ENCODE results near the gene SUPT7L.

SUPT7L gene

DNA sequence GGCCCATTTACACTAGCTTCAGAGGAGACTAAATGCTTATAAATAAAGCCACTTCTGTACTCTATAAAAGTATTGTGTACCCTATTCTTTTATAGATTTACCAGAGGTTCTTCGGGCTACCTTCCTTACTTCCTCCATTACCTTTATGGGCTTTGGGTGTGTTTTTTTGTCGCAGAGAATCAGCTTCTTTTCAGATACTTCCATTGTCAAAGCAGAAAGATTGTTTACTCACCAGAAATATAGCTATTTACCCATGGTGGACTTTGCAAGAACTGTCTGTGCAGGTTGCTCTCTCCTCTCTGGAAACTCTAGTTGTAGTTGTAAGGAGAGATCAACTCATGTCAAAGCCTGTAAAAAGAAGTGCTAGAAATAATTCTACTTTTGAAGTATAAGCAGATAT is 49.4 kb downstream of the SUPT7L start:
- ChIA-PET POLR2A (no interaction called here), CTCF (no interaction called here)
- H3K4me3 ChIP-seq (ENCODE audit: low read depth, low read length) = no peak overlapping the region
- TF ChIP-seq, protein P1, sequence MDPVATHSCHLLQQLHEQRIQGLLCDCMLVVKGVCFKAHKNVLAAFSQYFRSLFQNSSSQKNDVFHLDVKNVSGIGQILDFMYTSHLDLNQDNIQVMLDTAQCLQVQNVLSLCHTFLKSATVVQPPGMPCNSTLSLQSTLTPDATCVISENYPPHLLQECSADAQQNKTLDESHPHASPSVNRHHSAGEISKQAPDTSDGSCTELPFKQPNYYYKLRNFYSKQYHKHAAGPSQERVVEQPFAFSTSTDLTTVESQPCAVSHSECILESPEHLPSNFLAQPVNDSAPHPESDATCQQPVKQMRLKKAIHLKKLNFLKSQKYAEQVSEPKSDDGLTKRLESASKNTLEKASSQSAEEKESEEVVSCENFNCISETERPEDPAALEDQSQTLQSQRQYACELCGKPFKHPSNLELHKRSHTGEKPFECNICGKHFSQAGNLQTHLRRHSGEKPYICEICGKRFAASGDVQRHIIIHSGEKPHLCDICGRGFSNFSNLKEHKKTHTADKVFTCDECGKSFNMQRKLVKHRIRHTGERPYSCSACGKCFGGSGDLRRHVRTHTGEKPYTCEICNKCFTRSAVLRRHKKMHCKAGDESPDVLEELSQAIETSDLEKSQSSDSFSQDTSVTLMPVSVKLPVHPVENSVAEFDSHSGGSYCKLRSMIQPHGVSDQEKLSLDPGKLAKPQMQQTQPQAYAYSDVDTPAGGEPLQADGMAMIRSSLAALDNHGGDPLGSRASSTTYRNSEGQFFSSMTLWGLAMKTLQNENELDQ (tag by site-specific recombination; IDR thresholded peaks at IDR 0.05; ENCODE audit: low read depth) = no peak
- TF ChIP-seq ZNF10 (tag by site-specific recombination; IDR thresholded peaks at IDR 0.05) (no peak), REPIN1 (tag by site-specific recombination; IDR thresholded peaks at IDR 0.05; ENCODE audit: low read depth) (no peak), ZNF785 (tag by site-specific recombination; IDR thresholded peaks at IDR 0.05) (no peak), ZNF398 (tag by site-specific recombination; IDR thresholded peaks at IDR 0.05) (no peak), ZNF654 (tag by site-specific recombination; IDR thresholded peaks at IDR 0.05; ENCODE audit: low read depth) (no peak), GLIS1 (tag by site-specific recombination; IDR thresholded peaks at IDR 0.05) (no peak), ZNF792 (tag by site-specific recombination; IDR thresholded peaks at IDR 0.05) (no peak), ZNF350 (tag by site-specific recombination; IDR thresholded peaks at IDR 0.05) (no peak), ZNF791 (tag by site-specific recombination; IDR thresholded peaks at IDR 0.05) (no peak), ZNF366 (tag by site-specific recombination; conservative IDR thresholded peaks at IDR 0.05) (no peak), ZNF416 (tag by site-specific recombination; IDR thresholded peaks at IDR 0.05) (no peak), MEIS1 (CRISPR knock-in tag; IDR thresholded peaks at IDR 0.05; ENCODE audit: borderline replicate concordance) (no peak)
- TF ChIP-seq, protein P2, sequence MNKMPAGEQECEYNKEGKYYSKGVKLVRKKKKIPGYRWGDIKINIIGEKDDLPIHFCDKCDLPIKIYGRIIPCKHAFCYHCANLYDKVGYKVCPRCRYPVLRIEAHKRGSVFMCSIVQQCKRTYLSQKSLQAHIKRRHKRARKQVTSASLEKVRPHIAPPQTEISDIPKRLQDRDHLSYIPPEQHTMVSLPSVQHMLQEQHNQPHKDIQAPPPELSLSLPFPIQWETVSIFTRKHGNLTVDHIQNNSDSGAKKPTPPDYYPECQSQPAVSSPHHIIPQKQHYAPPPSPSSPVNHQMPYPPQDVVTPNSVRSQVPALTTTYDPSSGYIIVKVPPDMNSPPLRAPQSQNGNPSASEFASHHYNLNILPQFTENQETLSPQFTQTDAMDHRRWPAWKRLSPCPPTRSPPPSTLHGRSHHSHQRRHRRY (tag by site-specific recombination; IDR thresholded peaks at IDR 0.05) = no peak
- H3K27ac ChIP-seq (ENCODE audit: extremely low read depth, low read depth, low read length) = no peak overlapping the region
- no peaks in the 10 kb centered on the region for H3K9me3 ChIP-seq (ENCODE audit: control insufficient read depth, insufficient read depth, low read depth, low read length)
- peaks cover 57 to 64% of the 10 kb centered on the region in 2 experiments for H3K36me3 ChIP-seq (ENCODE audit: control insufficient read depth in 2 of 2, insufficient read depth in 1 of 2, low read length in 2 of 2)
- no peaks in the 10 kb centered on the region for H3K4me1 ChIP-seq (ENCODE audit: control insufficient read depth, insufficient read depth, low read length)

GRCh38 chr2:27606611-27607010 is 56.8 kb downstream of the SUPT7L start:
- peaks cover 57 to 74% of the 10 kb centered on the region in 2 experiments for H3K36me3 ChIP-seq (ENCODE audit: control insufficient read depth in 2 of 2, insufficient read depth in 1 of 2, low read length in 2 of 2)
- H3K4me3 ChIP-seq (ENCODE audit: low read depth, low read length) = no peak overlapping the region
- POLR2A ChIA-PET = no interaction called here
- no peak overlapping the region for H3K27ac ChIP-seq (ENCODE audit: extremely low read depth, low read depth, low read length)
- CTCF ChIA-PET = no interaction called here
- H3K9me3 ChIP-seq (ENCODE audit: control insufficient read depth, insufficient read depth, low read depth, low read length) = no peaks in the 10 kb centered on the region
- H3K4me1 ChIP-seq (ENCODE audit: control insufficient read depth, insufficient read depth, low read length) = no peaks in the 10 kb centered on the region
- TF ChIP-seq ZNF48 (tag by site-specific recombination; IDR thresholded peaks at IDR 0.05) (no peak), ZFHX2 (tag by site-specific recombination; conservative IDR thresholded peaks at IDR 0.05) (no peak), SALL2 (tag by site-specific recombination; IDR thresholded peaks at IDR 0.05; ENCODE audit: borderline replicate concordance) (no peak), ZNF510 (tag by site-specific recombination; IDR thresholded peaks at IDR 0.05; ENCODE audit: insufficient replicate concordance) (no peak), ZNF311 (tag by site-specific recombination; IDR thresholded peaks at IDR 0.05; ENCODE audit: borderline replicate concordance) (no peak), ZNF202 (tag by site-specific recombination; IDR thresholded peaks at IDR 0.05; ENCODE audit: borderline replicate concordance) (no peak), PRDM1 (tag by site-specific recombination; IDR thresholded peaks at IDR 0.05) (no peak), ZSCAN5A (tag by site-specific recombination; IDR thresholded peaks at IDR 0.05) (no peak), ZNF548 (tag by site-specific recombination; IDR thresholded peaks at IDR 0.05) (no peak), ZBTB44 (tag by site-specific recombination; IDR thresholded peaks at IDR 0.05) (no peak), OVOL3 (tag by site-specific recombination; IDR thresholded peaks at IDR 0.05) (no peak), ZNF133 (tag by site-specific recombination; IDR thresholded peaks at IDR 0.05) (no peak)
- TF ChIP-seq, protein P3, sequence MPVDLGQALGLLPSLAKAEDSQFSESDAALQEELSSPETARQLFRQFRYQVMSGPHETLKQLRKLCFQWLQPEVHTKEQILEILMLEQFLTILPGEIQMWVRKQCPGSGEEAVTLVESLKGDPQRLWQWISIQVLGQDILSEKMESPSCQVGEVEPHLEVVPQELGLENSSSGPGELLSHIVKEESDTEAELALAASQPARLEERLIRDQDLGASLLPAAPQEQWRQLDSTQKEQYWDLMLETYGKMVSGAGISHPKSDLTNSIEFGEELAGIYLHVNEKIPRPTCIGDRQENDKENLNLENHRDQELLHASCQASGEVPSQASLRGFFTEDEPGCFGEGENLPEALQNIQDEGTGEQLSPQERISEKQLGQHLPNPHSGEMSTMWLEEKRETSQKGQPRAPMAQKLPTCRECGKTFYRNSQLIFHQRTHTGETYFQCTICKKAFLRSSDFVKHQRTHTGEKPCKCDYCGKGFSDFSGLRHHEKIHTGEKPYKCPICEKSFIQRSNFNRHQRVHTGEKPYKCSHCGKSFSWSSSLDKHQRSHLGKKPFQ (tag by site-specific recombination; IDR thresholded peaks at IDR 0.05) = no peak

Measured in HEK293 (cell line).